Adrenal gland (tissue), 12 donors: Measurements from ENCODE around the gene NEK5. TPM values are rescaled to one million over a fixed set of nuclear protein-coding genes. Genes with fewer than 3 reads are reported as not detected.

Source experiments
- DNase-seq, 7 donors: peaks; one replicate each; pipeline ENCODE4 v3.0.0-alpha.2; 2019 to 2020
- H3K27ac ChIP-seq, 5 donors: fragments of 200-600 bp; sonication (generic) in 4 of 5; 1 replicate in 3 of 5; 2 replicates in 2 of 5; pipeline versions ENCODE4 v1.5.1 to v1.8.0; 2016 to 2020; ENCODE audit warnings: mild to moderate bottlenecking in 1 of 5
- H3K27me3 ChIP-seq: fragments of 200-600 bp; 2 replicates; pipeline ENCODE4 v1.8.0; 2021
- H3K36me3 ChIP-seq, 2 donors: fragments of 200-600 bp; replicated peaks in 1 of 2; 1 replicate in 1 of 2; 2 replicates in 1 of 2; pipeline versions ENCODE4 v1.5.1 to v1.8.0; 2018 to 2022
- H3K4me1 ChIP-seq, 2 donors: fragments of 200-600 bp; replicated peaks in 1 of 2; 1 replicate in 1 of 2; 2 replicates in 1 of 2; pipeline versions ENCODE4 v1.5.1 to v1.8.0; 2018 to 2021
- H3K4me3 ChIP-seq, 4 donors: fragments of 200-600 bp; sonication (generic) in 3 of 4; one replicate each; pipeline ENCODE4 v1.5.1; 2016 to 2018
- H3K9me3 ChIP-seq, 3 donors: fragments of 200-600 bp; sonication (generic) in 1 of 3; replicated peaks in 1 of 3; 1 replicate in 2 of 3; 2 replicates in 1 of 3; pipeline versions ENCODE4 v1.5.1 to v1.8.0; 2016 to 2021
- POLR2A ChIP-seq, 2 donors: fragments of 450-650 bp; IDR thresholded peaks; one replicate each; pipeline ENCODE4 v1.6.1; 2017; ENCODE audit warnings: antibody characterized with exemption in 2 of 2, mild to moderate bottlenecking in 2 of 2, moderate library complexity in 1 of 2
- WGBS, 4 donors: extraction: QIAGEN DNeasy Blood & Tissue Kit in 2 of 4; methylation state at CpG; one replicate each; pipeline versions ENCODE4 v1.1.5 to v1.1.7; 2013 to 2017; 5-methylcytosine and 5-hydroxymethylcytosine counted together
- intact Hi-C, 2 donors: fragments of 100-400 bp; cut with DNase I; formaldehyde crosslinking; loops; one replicate each; pipeline versions ENCODE4 v1.14.1 to v1.15.0; 2022 to 2023
- polyA plus RNA-seq, 3 donors: library from polyadenylated mRNA; stranded (reverse); fragments of 200-250 nt in 2 of 3; fragments of 350-450 nt in 1 of 3; fragmentation: Illumina TruSeq in 1 of 3; extraction: RNeasy Lipid Tissue Mini Kit (QIAGEN cat#74804) in 1 of 3; gene quantifications; one replicate each; pipeline ENCODE4 v1.2.3, GENCODE V29; 2013 to 2014
- total RNA-seq, 9 donors: library from RNA; depleted of rRNA in 4 of 9; stranded (reverse); fragments of >200 nt in 4 of 9; fragments of 120-200 nt in 1 of 9; fragmentation: NEBNext Ultra II Directional in 1 of 9; extraction: Animal tissue kit (Norgen Biotek cat#: 25700) in 1 of 9; gene quantifications; one replicate each; pipeline versions ENCODE4 v1.1.0 to v1.2.4, GENCODE V29; 2013 to 2023
- TF ChIP-seq, protein P1 (sequence below), 6 experiments: fragments of 450-650 bp in 4 of 6; fragments of 200-600 bp in 2 of 6; sonication (generic) in 1 of 6; IDR thresholded peaks; 1 replicate in 5 of 6; 2 replicates in 1 of 6; pipeline versions ENCODE4 v1.5.1 to v1.8.0; 2016 to 2021; ENCODE audit warnings: antibody characterized with exemption in 6 of 6, mild to moderate bottlenecking in 2 of 6, moderate library complexity in 1 of 6
- donor health status: healthy with polysubstance abuse.
- donor health status: Bipolar disorder and iron deficiency.
- donor health status: DM: yes; HTN: yes; CAD: no.
- donor health status: DM: no; HTN: no; CAD: no.
- donor health status: DM: no; HTN: no; CAD: no.
- donor health status: DM: yes; HTN: yes; CAD: no.

The NEK5 gene
- total and polyA plus RNA-seq, 12 donors = under 0.01 to 0.17 (median 0.11) TPM; not detected in 5

GRCh38 chr13:51998723-51999509 lies 130.0 kb downstream of the NEK5 start:
- no peak overlapping the region for H3K27ac ChIP-seq
- intact Hi-C loops = no loop called here
- DNase-seq = no peak
- H3K4me3 ChIP-seq = no peak overlapping the region
- TF ChIP-seq, protein P1, sequence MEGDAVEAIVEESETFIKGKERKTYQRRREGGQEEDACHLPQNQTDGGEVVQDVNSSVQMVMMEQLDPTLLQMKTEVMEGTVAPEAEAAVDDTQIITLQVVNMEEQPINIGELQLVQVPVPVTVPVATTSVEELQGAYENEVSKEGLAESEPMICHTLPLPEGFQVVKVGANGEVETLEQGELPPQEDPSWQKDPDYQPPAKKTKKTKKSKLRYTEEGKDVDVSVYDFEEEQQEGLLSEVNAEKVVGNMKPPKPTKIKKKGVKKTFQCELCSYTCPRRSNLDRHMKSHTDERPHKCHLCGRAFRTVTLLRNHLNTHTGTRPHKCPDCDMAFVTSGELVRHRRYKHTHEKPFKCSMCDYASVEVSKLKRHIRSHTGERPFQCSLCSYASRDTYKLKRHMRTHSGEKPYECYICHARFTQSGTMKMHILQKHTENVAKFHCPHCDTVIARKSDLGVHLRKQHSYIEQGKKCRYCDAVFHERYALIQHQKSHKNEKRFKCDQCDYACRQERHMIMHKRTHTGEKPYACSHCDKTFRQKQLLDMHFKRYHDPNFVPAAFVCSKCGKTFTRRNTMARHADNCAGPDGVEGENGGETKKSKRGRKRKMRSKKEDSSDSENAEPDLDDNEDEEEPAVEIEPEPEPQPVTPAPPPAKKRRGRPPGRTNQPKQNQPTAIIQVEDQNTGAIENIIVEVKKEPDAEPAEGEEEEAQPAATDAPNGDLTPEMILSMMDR (IDR thresholded peaks at IDR 0.05) = no peak
- no peak for TF ChIP-seq POLR2A (IDR thresholded peaks at IDR 0.05)
- H3K27me3 ChIP-seq = no peaks in the 10 kb centered on the region
- H3K4me1 ChIP-seq = no peaks in the 10 kb centered on the region
- H3K9me3 ChIP-seq = no peaks in the 10 kb centered on the region
- WGBS, 4 donors = 51 to 62% (median 58%) methylated on average over 4 to 6 of the region's 6 CpGs
- H3K36me3 ChIP-seq = no peaks in the 10 kb centered on the region

GRCh38 chr13:51997641-51998330 lies 131.1 kb downstream of the NEK5 start:
- DNase-seq = no peak
- TF ChIP-seq, protein P1 (IDR thresholded peaks at IDR 0.05) = no peak
- no peaks in the 10 kb centered on the region for H3K27me3 ChIP-seq
- H3K9me3 ChIP-seq = no peaks in the 10 kb centered on the region
- H3K27ac ChIP-seq = no peak overlapping the region
- no peak overlapping the region for H3K4me3 ChIP-seq
- 68 to 78% (median 71%) methylated on average over 8 of the region's 8 CpGs for WGBS, 4 donors
- H3K36me3 ChIP-seq = no peaks in the 10 kb centered on the region
- intact Hi-C loops = no loop called here
- no peaks in the 10 kb centered on the region for H3K4me1 ChIP-seq

- no peaks in the 10 kb centered on the region for H3K4me1 ChIP-seq
- no peaks in the 10 kb centered on the region for H3K36me3 ChIP-seq
- no peaks in the 10 kb centered on the region for H3K27me3 ChIP-seq
- H3K27ac ChIP-seq = no peak overlapping the region
- TF ChIP-seq, protein P1 (IDR thresholded peaks at IDR 0.05) = no peak
- H3K9me3 ChIP-seq = no peaks in the 10 kb centered on the region
- H3K4me3 ChIP-seq = no peak overlapping the region
- intact Hi-C loops = no loop called here
- 95 to 99% (median 96%) methylated on average over 2 of the region's 2 CpGs for WGBS, 4 donors
- DNase-seq = no peak
Measured at GRCh38 chr13:51997186-51997585, 131.7 kb downstream of the NEK5 start.

DNA sequence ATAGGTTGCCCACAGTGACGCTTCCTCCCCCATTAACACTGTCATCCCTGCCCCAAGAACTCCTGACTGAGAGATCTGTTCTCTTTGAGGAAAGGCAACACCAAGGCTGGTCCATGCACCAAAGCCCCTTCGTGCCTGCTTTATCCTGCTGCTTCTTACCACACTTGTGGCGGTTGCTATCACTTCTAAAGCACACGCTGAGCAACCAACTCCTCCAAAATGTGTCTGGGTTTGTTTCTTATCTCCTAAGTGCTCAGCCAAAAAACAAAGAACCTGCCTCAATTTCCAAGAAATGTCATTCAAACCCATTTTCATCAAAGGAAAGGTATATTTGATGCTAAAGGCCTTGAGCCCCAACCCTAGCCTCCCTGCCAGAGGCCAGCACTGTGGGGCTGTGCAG lies 132.2 kb downstream of the NEK5 start:
- H3K27ac ChIP-seq = no peak overlapping the region

More for the DNA sequence above, 132.2 kb downstream of the NEK5 start:
- no peak for DNase-seq
- no peaks in the 10 kb centered on the region for H3K36me3 ChIP-seq
- no peaks in the 10 kb centered on the region for H3K4me1 ChIP-seq
- WGBS, 4 donors = 84 to 92% (median 91%) methylated on average over 4 of the region's 4 CpGs
- H3K9me3 ChIP-seq = no peaks in the 10 kb centered on the region
- intact Hi-C loops = no loop called here
- H3K4me3 ChIP-seq = no peak overlapping the region
- no peaks in the 10 kb centered on the region for H3K27me3 ChIP-seq
- TF ChIP-seq, protein P1 (IDR thresholded peaks at IDR 0.05) = no peak
- TF ChIP-seq POLR2A (IDR thresholded peaks at IDR 0.05) = no peak
